CD4-positive, alpha-beta T cell treated with Interleukin-15 for 4 hours (primary cell): ENCODE data around the gene EFR3B.
"Not testable (repeated sequence)": the region's sequence is repeated elsewhere in the genome, so short reads cannot be mapped to it uniquely, and the experiment has no call there.

Experiments
- DNase-seq: peaks from one replicate; pipeline ENCODE4 v3.0.0-alpha.2; 2020; ENCODE audit warnings: low spot score

The EFR3B gene, protein sequence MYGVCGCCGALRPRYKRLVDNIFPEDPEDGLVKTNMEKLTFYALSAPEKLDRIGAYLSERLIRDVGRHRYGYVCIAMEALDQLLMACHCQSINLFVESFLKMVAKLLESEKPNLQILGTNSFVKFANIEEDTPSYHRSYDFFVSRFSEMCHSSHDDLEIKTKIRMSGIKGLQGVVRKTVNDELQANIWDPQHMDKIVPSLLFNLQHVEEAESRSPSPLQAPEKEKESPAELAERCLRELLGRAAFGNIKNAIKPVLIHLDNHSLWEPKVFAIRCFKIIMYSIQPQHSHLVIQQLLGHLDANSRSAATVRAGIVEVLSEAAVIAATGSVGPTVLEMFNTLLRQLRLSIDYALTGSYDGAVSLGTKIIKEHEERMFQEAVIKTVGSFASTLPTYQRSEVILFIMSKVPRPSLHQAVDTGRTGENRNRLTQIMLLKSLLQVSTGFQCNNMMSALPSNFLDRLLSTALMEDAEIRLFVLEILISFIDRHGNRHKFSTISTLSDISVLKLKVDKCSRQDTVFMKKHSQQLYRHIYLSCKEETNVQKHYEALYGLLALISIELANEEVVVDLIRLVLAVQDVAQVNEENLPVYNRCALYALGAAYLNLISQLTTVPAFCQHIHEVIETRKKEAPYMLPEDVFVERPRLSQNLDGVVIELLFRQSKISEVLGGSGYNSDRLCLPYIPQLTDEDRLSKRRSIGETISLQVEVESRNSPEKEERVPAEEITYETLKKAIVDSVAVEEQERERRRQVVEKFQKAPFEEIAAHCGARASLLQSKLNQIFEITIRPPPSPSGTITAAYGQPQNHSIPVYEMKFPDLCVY

DNA sequence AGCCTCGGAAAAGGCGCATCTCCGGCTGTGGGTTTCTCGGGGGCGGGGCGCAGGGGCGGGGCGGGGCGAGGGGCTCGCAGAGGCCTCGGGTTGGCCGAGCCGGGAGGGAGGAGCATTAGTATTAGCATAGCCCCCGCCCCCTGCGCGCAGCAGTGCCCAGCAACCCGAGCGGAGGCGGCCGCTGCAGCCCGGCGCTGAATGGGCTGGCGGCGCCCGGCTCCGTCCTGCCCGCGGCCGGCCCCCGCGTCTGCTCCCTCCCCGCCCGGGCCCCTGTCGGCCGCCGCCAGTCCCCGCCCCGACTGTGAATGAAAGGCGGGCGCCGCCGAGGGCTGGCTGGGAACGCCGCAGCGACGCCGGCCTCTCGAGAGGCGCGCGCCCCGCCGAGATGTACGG is at the start of gene EFR3B:
Gene EFR3B (plus strand): TSS at position 149 of the 393 bp plus-strand sequence. CDS start 237 bp downstream, at position 386.
- peak; percentile 87 for DNase-seq

DNA sequence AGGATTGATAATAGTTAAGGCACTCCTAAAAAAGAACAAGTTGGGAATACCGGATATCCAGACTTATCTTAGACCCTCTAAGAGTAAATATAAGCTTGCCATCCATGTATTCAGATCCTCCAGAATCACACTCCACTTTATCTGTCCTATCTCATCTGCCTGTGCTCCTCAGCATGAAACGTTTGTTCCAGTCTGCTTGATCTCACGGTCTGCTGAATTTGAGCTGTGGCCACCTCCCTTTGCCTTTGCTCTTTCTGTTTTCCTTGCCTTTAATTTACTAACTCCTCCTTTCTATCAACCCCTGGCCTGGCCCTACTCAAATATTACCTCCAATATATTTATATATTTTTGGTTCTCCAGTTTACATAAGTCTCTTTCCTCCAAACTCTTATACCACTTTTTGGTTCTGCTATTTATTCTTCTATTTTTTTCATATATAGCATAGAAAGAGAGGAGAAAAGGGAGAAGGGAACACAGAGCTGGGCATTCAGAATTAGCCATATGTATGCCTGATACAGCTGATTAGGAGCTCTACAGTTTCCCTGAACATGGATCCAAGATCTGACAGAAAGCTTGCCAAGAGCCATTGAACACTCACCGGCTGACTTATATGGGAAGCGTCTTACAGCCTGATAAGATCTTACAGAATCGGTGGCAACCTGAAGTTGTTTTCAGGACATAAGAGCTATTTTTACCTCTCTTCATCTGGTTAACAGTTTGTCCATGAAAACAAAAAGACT is 48.3 kb upstream of the EFR3B start:
- no peak for DNase-seq

DNA sequence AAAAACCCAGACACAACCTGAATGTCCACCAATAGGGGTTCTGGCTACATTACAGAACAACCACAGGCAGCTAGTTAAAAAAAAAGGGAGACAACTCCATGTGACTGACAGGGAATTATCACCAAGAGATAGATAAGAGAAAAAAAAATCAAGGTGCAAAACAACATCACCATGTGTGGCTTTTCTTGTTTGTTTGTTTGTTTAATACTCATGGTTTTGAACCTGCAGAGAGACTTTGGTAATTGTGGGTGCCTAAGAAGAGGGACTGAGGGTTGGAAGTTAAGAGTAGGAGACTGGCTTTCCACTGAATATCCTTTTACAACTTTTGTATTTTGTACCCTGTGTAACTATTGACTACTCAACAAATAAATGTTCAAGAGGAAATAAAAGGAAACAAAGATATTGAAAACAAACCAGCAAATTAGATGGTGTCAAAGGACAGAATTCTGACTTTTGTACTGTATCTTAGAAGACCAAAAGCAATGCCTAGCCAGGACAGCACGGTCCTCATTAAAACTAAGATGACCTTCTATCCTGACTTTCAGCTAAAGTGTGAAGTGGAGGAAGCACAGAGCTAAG is 47.6 kb upstream of the EFR3B start:
- no peak for DNase-seq

DNA sequence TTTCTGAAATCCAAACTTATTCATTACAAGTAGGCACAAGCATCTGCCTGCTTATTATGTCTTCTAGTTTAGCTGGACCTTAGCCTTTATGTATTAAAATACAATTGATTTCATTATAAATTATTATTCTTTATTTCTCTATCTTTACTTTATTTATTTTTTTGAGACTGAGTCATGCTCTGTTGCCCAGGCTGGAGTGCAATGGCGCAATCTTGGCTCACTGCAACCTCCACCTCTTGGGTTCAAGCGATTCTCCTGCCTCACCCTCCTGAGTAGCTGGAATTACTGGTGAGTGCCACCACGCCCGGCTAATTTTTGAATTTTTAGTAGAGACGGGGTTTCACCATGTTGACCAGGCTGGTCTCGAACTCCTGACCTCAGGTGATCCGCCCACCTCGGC is 42.8 kb upstream of the EFR3B start:
- not testable (repeated sequence) for DNase-seq

DNA sequence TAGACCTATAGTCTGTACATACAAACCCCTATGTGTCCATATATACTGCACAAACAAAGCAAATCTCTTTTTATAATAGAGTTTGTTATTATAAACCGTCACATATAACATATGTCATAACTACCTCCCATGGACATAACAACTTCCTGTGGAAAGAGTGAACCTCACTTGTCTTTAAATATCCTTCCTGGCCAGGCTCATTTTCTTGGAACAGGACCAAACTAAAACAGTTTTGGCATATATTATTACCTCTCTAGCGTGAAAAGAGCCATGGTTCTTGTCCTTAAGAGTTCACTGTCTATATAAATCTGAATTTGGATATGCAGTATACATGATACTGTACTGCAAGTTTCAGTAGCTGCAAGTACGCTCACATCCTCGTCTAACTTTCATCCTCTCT is 41.8 kb upstream of the EFR3B start:
- no peak for DNase-seq

DNA sequence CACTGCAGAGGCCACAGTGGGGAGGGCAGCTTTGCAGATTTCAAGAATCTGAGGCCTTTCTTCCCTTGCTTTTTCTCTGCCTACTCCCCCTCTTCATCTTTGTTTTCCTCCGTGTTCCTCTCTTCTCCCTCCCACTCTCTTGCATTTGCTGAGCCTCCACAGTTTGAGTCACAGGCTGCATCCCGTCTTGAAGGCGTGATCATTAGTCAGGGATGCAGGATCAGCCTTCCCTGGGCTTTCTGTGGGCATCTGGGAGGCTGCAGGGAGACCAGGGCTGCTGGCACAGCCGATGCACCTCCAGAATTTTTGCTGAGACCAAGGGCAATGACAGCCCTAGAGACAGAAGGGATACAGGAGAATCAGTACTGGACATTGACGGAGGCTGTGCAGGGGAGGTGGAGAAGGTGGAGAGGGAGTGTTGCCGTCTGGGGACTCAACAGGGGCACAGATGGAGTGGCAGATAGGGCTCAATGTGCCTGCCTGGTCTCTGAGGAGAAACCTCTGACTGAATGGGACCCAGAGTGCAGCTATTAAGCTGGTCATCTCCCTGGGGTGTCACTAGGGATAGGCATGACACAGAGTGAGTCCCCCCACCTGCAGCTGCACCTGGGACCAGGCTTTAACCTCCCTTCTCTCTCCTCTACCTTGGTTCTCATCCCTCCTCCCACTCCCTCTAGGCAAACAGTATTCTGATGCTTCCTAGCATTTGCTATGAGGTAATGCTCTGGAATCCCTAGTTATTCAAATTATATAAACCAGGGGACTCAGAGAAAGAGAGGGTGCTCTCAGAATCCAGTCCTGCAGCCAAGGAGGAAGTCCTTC is 41.2 kb upstream of the EFR3B start:
- no peak for DNase-seq

DNA sequence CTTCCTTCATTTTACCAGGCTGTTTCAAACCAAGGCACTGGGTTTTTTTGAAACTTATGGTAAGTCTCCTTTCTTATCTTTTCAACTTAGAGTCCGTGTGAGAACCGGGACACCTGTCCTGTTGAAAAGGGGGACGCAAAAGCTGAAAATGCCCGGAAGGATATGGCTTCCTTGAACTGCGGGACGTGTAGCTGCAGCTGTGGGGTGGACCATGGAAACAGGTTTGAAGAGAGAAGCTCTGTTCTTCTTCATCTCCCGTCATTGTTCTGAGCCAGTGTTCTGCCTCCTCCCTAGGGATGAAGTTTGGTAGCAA is 40.6 kb upstream of the EFR3B start:
- no peak for DNase-seq

DNA sequence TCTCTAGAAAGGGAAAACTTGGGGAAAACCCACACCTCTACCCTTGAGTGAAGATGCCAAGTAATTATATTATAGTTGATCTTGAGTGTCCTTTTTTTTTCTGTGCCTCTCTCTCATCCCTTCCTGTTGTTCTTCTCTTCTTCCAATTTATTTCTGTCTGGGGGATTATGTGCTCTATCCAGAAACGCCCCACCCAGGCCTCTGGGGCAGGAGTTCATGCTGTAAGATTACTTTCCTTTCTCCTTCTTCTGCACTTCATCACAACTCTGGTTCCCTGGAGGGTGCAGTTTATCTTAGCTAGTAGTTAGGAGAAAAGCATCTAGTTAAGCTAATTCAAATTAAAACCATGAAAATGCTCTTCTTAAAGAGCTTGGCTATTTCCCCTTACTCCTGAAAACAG is 39.8 kb upstream of the EFR3B start:
- no peak for DNase-seq

DNA sequence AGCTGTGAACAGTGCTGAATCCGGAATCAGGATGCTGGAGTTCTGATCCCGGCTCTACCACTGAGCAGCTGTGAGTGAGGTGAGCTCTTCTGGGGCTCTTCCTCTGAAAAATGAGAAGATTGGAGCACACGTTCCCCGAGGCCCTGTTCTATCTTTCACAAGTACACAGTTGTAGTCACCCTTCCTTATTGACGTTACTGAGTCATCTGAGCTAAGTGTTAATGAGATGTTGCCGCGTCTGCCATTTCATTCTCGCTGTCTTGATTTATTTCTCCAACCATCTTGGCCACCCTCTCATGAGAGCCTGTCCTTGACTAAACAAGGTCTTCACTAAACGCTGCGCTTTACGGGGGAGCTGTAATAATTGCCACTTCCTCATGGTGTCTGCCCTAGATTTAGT is 31.9 kb upstream of the EFR3B start:
- no peak for DNase-seq

DNA sequence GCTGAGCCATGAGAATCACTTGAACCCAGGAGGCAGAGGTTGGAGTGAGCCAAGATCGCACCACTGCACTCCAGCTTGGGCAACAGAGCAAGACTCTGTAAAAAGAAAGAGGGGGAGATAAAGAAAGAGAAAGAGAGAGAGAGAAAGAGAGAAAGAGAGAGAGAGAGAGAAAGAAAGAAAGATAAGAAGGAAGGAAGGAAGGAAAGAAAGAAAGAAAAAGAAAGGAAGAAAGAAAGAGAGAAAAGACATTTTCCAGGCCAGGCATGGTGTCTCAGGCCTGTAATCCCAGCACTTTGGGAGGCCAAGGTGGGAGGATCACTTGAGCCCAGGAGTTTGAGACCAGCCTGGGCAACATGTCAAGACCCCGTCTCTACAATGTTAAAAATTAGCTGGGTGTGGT is 30.5 kb upstream of the EFR3B start:
- DNase-seq = not testable (repeated sequence)

DNA sequence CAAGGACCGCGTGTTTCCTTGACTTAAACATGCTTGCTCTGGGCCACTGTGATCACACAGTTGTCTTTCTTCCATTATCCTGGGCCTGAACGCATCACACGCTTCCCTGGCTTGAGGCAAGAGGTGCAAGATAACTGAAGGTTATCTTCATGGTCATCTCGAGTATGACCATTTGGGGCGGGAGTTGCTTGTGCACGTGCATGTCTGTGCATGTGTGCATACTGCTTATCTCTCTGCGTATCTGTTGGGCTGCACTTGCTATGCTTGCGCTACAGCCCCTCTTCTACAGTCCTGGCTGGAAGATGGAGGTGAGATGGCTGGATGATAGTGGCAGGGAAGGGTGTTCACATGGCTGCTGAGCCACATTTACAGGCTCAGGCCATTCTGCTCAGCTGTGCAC is 27.2 kb upstream of the EFR3B start:
- no peak for DNase-seq

DNA sequence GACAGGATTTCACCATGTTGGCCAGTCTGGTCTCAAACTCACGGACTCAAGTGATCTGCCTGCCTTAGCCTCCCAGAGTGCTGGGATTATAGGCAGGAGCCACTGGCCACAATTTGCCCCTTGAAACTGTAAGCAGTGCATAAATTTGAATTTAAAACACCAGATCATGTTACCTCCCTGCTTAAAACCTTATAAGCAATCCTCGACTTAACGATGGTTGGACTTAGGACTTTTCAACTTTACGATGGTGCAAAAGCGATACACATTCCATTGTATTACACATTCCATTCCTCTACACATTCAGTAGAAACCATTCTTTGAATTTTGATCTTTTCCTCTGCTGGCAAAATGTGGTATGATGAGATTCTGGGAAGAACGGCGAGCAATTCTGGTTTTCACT is 23.2 kb upstream of the EFR3B start:
- no peak for DNase-seq

DNA sequence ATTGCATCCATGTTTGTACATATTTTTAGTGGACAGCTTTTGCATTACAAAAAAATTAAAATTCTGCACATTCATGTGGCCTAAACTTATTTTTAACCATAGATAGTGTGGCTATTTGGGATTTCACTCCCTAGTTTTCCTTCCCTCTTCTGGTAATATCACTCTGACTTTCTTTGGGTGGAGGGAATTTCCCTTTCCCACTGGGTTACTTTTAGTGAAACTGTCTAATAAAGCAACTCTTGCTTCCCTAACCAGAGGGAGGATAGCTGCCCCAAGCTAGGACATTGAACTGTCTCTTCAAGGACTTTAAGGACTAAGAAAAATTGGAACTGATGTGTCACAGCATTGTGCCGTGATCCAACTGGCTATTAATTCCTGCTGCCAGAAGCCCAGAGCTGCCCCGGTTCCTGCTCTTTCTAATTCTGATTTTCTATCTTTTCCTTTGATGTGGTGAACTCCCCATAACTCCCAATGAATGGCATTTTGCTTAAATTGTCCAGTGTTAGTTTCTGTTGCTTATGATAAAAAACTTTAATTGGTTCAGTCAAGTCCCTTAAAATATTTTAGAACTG is 20.0 kb upstream of the EFR3B start:
- DNase-seq = no peak

DNA sequence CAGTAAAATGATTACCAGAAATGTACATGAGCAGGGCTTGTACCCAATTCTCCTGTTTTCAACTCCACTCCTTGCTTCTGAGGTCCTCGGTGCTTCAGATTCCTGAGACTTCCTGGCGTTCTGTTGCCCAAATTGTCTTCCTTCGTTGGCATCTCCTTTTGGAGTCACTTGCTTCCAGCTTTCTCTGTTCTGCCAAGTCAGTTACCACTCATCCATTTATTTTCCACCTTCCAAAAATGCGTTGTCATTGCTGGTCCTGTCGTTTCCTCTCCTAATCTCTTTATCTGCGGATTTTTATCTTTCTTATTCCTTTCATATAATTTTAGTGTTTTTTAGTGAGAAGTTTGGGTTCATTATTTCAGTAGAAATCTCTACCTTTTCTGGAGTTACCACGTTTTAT is 18.5 kb upstream of the EFR3B start:
- no peak for DNase-seq

DNA sequence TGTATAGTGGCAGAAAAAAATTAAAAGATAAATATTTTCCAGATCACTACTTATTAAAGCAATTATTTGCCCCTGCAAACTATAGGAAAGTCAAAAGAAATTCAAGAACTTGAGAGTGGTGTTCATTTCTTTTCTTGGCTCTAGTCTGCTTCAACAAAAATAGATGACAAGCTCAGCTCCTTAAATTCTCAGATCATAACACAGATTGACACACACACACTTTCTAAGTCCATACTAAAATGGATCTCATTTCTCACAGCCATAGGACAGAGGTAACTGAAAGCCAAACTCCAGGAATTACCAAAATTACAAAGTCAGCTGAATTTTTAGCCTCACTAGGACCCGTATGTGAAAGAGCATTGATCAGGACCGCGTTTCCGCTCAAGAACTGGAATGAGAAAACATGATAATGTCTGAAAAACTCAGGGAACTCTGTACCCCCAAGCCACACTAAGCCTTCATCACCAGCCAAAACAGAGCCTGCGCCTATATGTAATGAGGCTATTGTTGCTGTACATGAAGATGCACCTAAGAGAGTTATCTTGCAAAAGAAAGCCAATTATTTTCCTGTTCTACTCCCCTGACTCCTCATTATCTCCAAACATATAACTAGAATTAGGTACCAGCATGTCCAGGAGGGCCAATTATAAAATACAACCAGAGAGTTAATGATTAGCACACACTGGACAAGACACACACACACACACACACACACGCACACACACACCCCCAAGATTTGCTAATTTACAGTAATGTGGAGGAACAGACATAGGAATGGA is 16.5 kb upstream of the EFR3B start:
- DNase-seq = no peak

DNA sequence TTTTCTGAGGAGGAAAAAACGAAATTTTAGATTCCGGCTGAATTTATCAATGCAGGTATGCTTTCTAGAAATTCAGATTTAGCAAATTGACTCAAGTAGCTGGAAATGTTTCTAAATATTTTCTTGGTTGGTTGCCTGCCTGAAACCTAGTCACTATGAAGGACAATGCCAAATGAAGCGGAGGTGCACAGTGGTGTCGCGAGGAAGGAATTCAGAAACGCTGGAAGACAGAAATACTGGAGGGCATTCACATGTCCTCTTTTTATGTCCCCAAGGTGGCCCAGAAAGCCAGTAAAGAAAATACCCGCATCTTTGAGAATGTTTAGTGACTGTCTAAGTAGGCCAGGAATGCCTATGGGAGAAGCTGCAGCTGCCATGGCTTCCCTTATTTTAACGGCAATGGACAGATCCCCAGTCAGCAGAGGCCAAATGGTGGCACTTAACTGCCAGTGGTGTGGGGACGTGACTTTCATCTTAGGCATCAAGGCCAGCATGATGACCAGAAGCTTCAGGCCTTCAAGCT is 15.8 kb upstream of the EFR3B start:
- DNase-seq = no peak

DNA sequence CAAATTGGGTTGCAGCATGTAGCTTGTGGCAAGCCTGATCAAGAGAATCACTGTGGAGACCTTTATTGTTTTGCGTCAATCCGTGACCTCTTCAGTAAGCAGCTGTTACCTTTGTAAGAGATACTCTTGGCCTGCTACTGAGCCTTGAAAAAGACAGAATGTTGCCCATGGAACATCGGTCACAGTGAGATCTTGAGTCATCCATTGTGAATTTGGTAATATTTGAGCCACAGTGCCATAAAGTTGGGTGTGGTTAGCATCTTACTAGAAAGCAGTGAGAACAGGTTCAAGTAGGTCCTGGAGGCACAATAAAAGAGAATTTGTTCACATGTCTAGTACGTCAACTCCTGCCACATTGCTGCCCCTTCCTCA is 12.7 kb upstream of the EFR3B start:
- no peak for DNase-seq

DNA sequence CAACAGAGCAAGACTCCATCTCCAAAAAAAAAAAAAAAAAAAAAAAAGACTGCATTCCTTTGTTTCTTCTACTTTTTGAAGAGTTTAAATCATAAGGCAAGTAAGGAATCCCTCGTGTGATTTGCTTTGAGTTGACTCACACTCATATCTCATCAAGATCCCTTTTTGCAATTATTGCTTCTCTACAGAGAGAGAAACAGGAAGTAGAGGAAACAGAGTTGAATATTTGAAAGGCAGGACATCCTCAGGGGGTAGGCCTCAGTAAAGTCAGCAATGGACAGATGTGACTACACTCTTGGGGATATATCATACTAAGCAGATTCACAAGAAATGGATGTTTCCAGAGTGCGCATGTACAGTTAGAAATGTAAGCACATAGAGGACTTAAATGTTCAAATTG is 11.2 kb upstream of the EFR3B start:
- DNase-seq = no peak

DNA sequence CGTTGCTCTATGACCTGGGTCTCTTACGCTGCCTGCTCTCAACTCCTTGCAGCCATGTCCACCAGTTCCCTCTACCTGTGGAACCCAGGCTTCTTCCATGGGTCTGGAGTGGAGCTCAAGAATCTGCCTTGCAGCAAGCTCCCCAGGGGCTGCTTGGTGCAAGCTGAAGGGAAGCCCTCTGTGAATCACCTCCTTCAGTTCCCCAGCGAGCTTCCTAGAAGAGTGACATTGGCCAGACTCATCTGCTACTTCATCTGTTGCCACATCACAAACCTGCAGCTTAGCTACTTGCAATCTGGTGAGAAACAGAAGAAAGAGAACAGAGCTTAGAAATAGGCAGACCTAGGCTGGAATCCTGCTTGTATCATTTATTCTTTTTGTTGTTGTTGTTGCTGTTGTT is 9.8 kb upstream of the EFR3B start:
- DNase-seq = no peak

DNA sequence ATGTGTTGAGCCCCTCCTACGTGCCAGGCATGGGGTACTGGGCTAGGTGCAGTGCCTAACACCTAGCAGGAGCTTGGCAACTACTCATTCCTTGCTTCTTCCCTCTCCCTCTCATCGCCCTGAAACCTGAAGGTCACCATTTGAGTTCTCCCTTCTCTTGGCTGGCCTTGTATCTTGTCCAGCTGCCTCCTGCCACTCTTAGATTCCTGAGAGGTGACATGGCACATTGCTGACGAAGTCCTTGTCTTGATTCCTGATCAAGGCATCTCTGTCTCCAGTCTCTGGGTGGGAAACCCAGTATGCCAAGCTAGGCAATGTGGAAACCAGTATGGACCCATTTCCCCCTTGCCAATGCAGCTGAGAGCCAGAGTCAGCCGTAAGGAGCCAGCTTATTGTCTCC is 9.0 kb upstream of the EFR3B start:
- DNase-seq = no peak
